ENCODE measurements around the gene COMT.

DNA sequence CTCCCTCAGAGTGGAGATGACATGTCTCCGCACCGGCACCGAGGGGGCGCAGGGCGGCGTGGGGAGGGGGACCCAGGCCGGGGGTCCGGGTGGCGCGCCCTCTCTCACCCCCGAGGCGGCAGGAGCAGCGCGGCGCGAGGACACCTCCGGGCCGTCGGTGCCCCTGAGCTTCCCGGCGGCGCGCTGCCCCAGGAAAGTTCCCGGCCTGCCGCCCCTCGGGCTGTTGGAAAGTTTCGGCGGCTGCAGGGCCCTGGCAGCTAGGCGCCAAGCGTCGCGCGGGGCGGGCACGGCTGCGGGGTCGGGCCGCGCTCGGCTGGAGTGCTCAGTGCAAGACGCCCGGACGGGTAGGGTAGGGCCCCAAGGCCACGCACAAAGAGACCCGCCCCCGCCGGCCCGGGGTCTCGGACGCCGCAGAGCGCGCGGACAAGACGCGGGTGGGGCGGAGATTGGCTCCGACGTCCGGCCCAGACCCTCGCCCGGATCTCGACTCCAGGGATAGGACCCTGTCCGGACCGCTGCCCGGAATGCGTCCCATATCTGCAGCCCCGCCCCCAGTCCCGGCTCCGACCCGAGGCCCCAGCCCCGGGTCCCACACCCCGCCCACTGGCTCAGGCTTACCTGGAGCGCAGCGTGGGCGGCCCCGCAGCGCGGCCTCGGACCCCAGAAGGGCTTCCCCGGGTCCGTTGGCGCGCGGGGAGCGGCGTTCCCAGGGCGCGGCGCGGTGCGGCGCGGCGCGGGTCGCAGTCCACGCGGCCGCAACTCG is 74.6 kb downstream of the COMT start:
- TF ChIP-seq, protein P1, sequence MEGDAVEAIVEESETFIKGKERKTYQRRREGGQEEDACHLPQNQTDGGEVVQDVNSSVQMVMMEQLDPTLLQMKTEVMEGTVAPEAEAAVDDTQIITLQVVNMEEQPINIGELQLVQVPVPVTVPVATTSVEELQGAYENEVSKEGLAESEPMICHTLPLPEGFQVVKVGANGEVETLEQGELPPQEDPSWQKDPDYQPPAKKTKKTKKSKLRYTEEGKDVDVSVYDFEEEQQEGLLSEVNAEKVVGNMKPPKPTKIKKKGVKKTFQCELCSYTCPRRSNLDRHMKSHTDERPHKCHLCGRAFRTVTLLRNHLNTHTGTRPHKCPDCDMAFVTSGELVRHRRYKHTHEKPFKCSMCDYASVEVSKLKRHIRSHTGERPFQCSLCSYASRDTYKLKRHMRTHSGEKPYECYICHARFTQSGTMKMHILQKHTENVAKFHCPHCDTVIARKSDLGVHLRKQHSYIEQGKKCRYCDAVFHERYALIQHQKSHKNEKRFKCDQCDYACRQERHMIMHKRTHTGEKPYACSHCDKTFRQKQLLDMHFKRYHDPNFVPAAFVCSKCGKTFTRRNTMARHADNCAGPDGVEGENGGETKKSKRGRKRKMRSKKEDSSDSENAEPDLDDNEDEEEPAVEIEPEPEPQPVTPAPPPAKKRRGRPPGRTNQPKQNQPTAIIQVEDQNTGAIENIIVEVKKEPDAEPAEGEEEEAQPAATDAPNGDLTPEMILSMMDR (IDR thresholded peaks at IDR 0.05) = no peak
- no peak for TF ChIP-seq POLR2A (IDR thresholded peaks at IDR 0.05)
